Lower leg skin (tissue), 4 donors: ENCODE data around the gene ODR4. TPM values are rescaled to one million over a fixed set of nuclear protein-coding genes. Genes with fewer than 3 reads are reported as not detected.
"Not testable (repeated sequence)": the region's sequence is repeated elsewhere in the genome, so short reads cannot be mapped to it uniquely, and the experiment has no call there.

Source experiments
- DNase-seq, 2 donors: peaks; one replicate each; pipeline ENCODE4 v3.0.0-alpha.2; 2019; ENCODE audit warnings: low spot score in 2 of 2
- H3K4me3 ChIP-seq: fragments of 200-600 bp; sonication (generic); 2 replicates; pipeline ENCODE4 v1.5.1; 2017; ENCODE audit warnings: mild to moderate bottlenecking, low read depth; ENCODE audit not compliant: poor library complexity, severe bottlenecking
- CTCF ChIP-seq, 3 donors: fragments of 450-650 bp; IDR thresholded peaks; one replicate each; pipeline ENCODE4 v1.5.1; 2016; ENCODE audit warnings: antibody characterized with exemption in 3 of 3, mild to moderate bottlenecking in 3 of 3, moderate library complexity in 2 of 3
- POLR2A ChIP-seq, 2 donors: fragments of 450-650 bp; IDR thresholded peaks; one replicate each; pipeline ENCODE4 v1.6.1; 2016 to 2017; ENCODE audit warnings: antibody characterized with exemption in 2 of 2, mild to moderate bottlenecking in 1 of 2, moderate library complexity in 1 of 2
- WGBS, 2 donors: methylation state at CpG; one replicate each; pipeline ENCODE4 v1.1.5; 2018; 5-methylcytosine and 5-hydroxymethylcytosine counted together
- intact Hi-C: fragments of 100-400 bp; cut with DNase I; formaldehyde crosslinking; loops from one replicate; pipeline ENCODE4 v1.15.0; 2023; ENCODE audit warnings: low total_unique reads
- total RNA-seq, 4 donors: library from RNA; depleted of rRNA; stranded (reverse); fragments of >200 nt; gene quantifications; one replicate each; pipeline ENCODE4 v1.1.0, GENCODE V29; 2016

Gene ODR4
- total RNA-seq, 4 donors from 2014 or later: 12.7 to 34.0 (median 17.6) TPM

DNA sequence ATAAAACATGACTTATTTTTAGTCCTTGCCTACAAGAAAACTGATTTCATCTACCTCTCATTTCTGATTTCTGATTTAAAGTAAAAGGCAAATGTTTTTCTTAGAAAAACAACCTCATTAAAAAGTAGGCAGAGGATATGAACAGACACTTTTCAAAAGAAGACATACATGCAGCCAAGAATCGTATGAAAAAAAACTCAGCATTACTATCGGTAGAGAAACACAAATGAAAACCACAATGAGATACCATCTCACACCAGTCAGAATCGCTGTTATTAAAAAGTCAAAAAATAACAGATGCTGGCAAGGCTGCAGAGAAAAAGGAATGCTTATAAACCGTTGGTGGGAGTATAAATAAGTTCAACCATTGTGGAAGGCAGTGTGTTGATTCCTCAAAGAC, 16.2 kb downstream of the ODR4 start:
- H3K4me3 ChIP-seq: no peak overlapping the region
- no peak for TF ChIP-seq CTCF (IDR thresholded peaks at IDR 0.05)
- no peak for TF ChIP-seq POLR2A (IDR thresholded peaks at IDR 0.05)
- DNase-seq: no peak
- WGBS, 2 donors: 85 to 91% methylated on average over 4 of the region's 4 CpGs
- intact Hi-C loops: no loop called here

DNA sequence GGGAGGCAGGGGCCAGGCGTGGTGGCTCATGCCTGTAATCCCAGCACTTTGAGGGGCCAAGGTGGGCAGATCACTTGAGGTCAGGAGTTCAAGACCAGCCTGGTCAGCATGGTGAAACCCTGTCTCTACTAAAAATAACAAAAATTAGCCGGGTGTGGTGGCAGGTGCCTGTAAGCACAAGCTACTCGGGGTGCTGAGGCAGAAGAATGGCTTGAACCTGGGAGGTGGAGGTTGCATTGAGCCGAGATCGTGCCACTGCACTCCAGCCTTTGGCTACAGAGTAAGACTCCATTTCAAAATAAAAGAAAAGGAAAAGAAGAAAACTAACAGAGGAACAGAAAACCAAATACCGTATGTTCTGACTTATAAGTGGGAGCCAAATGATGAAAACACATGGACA, 17.1 kb downstream of the ODR4 start:
- DNase-seq, H3K4me3 ChIP-seq, intact Hi-C loops: not testable (repeated sequence)
- WGBS, 2 donors: 90 to 94% methylated on average over 6 of the region's 6 CpGs

- WGBS, 2 donors: 90 to 91% methylated on average over 2 of the region's 2 CpGs
- DNase-seq, intact Hi-C loops, H3K4me3 ChIP-seq: not testable (repeated sequence)
These were observed 25.8 kb downstream of the ODR4 start for GRCh38 chr1:186401446-186401845.

DNA sequence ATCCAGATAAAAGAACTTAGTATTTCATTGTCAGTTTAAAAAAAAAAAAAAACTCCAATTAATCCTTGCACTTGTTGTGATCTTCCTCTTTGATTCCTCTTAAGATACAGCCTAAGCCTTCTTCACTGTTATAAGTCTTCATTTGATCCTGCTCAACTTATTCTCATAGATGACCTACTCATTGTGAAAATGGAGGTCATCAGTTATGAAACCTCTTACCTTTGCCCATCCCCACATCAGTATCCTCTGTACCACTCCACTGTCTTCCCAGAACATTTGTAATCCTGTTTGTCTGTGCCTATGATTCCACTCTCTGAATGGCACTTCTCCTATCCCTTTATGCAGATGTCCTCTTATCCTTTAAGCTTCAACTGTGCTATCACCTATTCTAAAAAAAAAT, 28.0 kb downstream of the ODR4 start:
- DNase-seq: no peak
- H3K4me3 ChIP-seq: no peak overlapping the region
- intact Hi-C loops: no loop called here
- TF ChIP-seq POLR2A (IDR thresholded peaks at IDR 0.05): no peak
- no peak for TF ChIP-seq CTCF (IDR thresholded peaks at IDR 0.05)

GRCh38 chr1:186404454-186405051, 28.9 kb downstream of the ODR4 start:
- no peak for DNase-seq
- 26 to 36% methylated on average over 5 of the region's 5 CpGs for WGBS, 2 donors
- TF ChIP-seq POLR2A (IDR thresholded peaks at IDR 0.05) (no peak), CTCF (IDR thresholded peaks at IDR 0.05) (no peak)
- intact Hi-C loops: no loop called here
- H3K4me3 ChIP-seq: no peak overlapping the region

DNA sequence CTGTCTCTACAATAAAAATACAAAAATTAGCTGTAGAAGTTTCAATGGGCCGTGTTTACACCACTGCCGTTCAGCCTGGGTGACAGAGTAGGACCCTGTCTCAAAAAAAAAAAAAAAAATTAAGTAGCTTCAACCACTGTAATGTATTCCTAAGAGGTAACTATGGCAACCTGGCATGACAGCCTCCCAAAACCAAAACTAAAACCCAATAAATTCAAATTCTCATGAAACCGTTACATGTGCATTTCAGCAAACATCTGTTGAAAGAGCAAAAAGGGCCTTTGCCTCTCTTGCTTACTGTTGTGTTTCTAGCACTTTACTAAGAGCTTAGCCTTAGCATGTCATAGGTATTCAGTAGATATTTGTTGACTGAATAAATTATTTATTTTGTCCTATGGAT, 33.5 kb downstream of the ODR4 start:
- no peak overlapping the region for H3K4me3 ChIP-seq
- 77 to 79% methylated on average over 3 of the region's 3 CpGs for WGBS, 2 donors
- no peak for DNase-seq
- TF ChIP-seq CTCF (IDR thresholded peaks at IDR 0.05): no peak
- no peak for TF ChIP-seq POLR2A (IDR thresholded peaks at IDR 0.05)
- intact Hi-C loops: no loop called here

DNA sequence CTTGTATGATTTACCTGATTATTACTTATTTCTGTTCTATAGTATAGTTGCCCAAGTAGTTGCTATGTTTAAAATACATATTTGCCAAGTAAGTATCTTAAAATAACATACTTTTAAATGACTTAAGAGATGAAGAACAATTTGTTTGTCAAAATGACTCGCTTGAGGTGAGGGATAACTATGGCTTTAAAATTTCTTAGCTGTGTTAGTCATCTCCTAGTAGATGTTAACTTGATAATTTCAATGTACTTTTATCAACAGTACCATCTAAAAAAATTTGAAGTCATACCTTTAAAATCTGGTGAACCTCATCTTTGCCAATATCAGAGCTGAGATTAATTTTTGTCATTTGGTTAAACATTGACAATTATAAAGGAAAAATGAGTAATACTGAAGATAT, 37.7 kb downstream of the ODR4 start:
- 86 to 96% methylated on average over 1 of the region's 1 CpG for WGBS, 2 donors
- TF ChIP-seq CTCF (IDR thresholded peaks at IDR 0.05): no peak
- TF ChIP-seq POLR2A (IDR thresholded peaks at IDR 0.05): no peak
- H3K4me3 ChIP-seq: no peak overlapping the region
- intact Hi-C loops: no loop called here
- no peak for DNase-seq
